Activated gamma-delta T cell treated with Interleukin-2 at 50 U/mL for 16 hours (primary cell): ENCODE measurements around the gene LRRFIP2.
"Not testable (repeated sequence)": the region's sequence is repeated elsewhere in the genome, so short reads cannot be mapped to it uniquely, and the experiment has no call there.

ENCODE experiments used
- DNase-seq: peaks from one replicate; pipeline ENCODE4 v3.0.0-alpha.2; 2020

LRRFIP2 gene, protein sequence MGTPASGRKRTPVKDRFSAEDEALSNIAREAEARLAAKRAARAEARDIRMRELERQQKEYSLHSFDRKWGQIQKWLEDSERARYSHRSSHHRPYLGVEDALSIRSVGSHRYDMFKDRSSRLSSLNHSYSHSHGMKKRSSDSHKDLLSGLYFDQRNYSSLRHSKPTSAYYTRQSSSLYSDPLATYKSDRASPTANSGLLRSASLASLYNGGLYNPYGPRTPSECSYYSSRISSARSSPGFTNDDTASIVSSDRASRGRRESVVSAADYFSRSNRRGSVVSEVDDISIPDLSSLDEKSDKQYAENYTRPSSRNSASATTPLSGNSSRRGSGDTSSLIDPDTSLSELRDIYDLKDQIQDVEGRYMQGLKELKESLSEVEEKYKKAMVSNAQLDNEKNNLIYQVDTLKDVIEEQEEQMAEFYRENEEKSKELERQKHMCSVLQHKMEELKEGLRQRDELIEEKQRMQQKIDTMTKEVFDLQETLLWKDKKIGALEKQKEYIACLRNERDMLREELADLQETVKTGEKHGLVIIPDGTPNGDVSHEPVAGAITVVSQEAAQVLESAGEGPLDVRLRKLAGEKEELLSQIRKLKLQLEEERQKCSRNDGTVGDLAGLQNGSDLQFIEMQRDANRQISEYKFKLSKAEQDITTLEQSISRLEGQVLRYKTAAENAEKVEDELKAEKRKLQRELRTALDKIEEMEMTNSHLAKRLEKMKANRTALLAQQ

GRCh38 chr3:37174532-37175126 is at the start of gene LRRFIP2:
Gene LRRFIP2 (minus strand): TSS chr3:37174582. CDS start chr3:37148983, 25,599 bp downstream.
- DNase-seq = no peak

DNA sequence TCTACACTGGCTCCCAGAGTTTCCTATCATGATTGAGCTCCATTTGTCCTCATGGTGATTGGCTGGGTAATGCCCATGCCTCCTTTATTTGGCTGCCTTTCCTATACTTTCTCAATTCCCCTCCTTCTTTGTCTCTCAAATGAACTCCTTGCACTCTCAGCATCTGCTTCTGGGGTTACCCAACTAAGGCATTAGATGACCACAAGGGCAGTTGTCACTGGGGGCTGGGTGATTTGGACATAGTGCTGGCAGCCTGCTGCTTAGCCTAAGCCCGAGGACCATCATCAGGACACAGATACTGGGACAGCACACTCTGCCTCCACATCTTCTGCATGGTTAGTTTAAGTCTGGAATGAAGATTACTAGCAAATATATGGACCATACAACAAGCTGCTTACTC is 49.2 kb upstream of the LRRFIP2 start:
- DNase-seq = no peak

GRCh38 chr3:37223141-37223558 is 48.8 kb upstream of the LRRFIP2 start:
- DNase-seq = no peak

DNA sequence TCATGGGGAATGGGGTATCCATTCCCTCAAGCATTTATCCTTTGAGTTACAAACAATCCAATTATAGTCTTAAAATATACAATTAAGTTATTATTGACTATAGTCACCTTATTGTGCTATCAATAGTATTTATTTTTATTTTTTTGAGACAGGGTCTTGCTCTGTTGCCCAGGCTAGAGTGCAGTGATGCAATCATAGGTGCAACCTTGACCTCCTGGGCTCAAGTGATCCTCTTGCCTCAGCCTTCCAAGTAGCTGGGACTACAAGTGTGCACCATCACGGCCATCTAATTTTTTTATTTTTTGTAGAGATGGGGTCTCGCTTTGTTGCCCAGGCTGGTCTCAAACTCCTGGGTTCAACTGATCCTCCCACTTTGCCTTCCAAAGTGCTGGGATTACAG is 48.2 kb upstream of the LRRFIP2 start:
- not testable (repeated sequence) for DNase-seq

- DNase-seq = no peak
Measured at GRCh38 chr3:37221407-37221806, 47.0 kb upstream of the LRRFIP2 start.

- DNase-seq = no peak
Measured at GRCh38 chr3:37219266-37219665, 44.9 kb upstream of the LRRFIP2 start.

DNA sequence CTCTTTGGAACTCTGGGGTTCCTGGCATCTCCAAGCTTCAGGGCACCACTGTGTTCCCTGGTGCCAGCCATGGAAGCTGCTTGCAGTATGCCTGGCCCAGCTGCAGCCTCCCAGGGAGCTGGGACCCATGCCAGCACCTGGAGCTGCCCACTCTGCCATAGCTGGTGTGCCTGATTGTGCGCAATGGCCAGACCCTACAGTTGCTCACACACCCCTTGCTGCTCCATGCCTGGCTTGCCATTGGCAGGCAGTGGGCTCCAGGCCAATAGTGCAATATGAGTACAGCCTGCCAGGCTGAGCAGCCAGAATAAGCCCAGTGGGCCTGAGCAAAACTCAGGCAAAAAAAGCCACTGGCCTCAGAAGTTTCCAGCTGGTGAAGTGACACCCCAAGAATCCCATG is 43.8 kb upstream of the LRRFIP2 start:
- DNase-seq = no peak

DNA sequence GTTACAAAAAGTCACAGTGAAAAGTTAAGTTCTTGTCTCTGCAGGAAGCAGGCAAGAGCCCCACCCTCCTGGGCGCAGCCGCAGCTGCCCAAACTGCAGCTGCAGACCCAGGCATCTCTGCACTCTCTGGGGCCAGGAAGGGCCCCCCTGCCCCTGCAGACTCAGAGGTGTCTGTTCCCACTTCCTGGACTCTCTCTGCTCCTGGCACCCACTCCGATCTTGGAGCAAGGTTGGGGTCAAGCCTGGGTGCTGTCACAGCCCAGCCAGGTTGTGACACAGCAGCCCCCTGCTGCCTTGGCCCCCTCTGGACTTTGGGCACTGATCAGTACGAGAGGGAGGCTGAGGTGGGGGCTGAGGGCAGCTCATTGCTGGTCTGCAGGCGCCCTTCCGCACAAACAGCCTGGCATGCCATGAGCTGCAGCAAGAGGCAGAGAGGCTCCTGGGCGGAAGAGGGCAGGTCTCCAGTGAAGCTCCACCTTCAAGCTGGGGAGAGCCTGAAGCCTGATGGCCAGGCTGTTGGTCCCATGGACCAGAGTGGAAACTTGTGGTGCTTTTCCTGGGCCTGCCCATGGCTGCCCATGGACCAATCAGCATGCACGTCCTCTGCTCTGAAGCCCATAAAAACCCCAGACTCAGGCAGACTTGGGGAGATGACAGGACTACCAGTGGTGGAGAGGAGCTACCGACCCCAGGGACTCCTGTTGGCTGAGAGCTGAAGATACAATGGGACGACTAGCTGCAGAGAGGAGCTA is 42.9 kb upstream of the LRRFIP2 start:
- DNase-seq = peak; percentile 40

GRCh38 chr3:37216597-37217097 is 42.3 kb upstream of the LRRFIP2 start:
- DNase-seq = no peak

GRCh38 chr3:37214076-37214475 is 39.7 kb upstream of the LRRFIP2 start:
- DNase-seq = no peak

- DNase-seq = no peak
Measured at GRCh38 chr3:37210230-37210629, 35.8 kb upstream of the LRRFIP2 start.

- not testable (repeated sequence) for DNase-seq
Measured at GRCh38 chr3:37208576-37208975, 34.2 kb upstream of the LRRFIP2 start.

DNA sequence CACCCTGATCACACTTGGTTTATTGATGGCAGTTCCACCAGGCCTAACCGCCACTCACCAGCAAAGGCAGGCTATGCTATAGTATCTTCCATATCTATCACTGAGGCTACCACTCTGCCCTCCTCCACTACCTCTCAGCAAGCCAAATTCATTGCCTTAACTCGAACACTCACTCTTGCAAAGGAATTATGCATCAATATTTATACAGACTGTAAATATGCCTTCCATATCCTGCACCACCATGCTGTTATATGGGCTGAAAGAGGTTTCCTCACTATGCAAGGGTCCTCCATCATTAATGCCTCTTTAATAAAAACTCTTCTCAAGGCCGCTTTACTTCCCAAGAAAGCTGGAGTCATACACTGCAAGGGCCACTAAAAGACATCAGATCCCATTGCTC is 33.6 kb upstream of the LRRFIP2 start:
- not testable (repeated sequence) for DNase-seq

GRCh38 chr3:37206041-37206440 is 31.7 kb upstream of the LRRFIP2 start:
- not testable (repeated sequence) for DNase-seq

DNA sequence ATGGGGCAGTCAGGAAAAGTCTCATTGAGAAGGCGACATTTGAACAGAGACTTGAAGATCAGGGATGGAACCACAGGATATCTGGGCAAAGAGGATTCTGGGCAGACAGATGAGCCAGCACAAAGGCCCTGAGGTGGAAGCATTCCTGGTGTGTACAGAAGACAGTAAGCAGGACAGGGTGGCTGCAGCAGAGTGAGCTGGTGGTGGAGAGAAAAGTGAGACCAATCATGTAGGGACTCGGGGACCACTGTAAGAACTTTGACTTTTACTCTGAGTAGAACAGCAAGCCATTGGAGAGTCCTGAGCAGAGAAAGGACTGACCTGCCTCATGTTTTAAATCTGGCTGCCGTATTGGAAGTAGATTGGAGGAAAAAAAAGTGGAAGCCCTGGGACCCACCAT is 29.9 kb upstream of the LRRFIP2 start:
- no peak for DNase-seq

GRCh38 chr3:37202035-37202434 is 27.7 kb upstream of the LRRFIP2 start:
- DNase-seq = no peak

GRCh38 chr3:37200141-37200540 is 25.8 kb upstream of the LRRFIP2 start:
- DNase-seq = no peak

- DNase-seq = no peak
Measured at GRCh38 chr3:37198996-37199395, 24.6 kb upstream of the LRRFIP2 start.

- DNase-seq = no peak
Measured at GRCh38 chr3:37198547-37198946, 24.2 kb upstream of the LRRFIP2 start.

GRCh38 chr3:37197810-37198371 is 23.5 kb upstream of the LRRFIP2 start:
- DNase-seq = no peak

GRCh38 chr3:37194533-37194932 is 20.2 kb upstream of the LRRFIP2 start:
- no peak for DNase-seq

DNA sequence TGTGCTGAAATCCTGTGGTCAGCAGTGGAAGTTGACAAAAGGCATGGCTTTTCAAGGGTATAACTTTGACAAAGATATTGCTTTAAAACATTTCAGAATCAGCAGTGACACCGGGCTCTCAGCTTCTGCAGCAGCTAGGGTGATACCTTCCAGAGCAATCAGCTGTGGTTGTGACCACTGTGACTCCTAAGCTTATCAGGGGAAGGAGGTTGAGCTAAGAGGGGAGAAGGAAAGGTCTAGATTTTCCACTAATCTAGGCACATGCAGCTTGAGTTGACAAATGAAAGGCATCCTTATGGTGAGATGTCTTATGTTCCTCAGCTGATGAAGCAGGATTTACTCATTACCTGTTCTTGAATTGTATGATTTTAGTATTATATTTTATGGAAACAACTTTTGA is 16.3 kb upstream of the LRRFIP2 start:
- DNase-seq = no peak

DNA sequence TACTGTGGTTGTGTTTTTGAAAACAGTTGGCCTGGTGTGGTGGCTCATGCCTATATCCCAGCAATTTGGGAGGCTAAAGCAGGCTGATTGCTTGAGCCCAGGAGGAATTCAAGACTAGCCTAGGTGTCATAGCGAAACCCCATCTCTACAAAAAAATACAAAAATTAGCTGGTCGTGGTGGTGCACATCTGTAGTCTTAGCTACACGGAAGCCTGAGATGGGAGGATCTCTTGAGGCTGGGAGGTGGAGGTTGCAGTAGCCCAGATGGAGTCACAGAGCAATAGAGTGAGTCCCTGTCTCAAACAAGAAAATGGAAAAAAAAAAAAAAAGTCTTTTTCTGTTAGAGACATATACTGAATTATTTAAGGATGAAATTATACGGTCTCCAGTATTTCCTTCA is 14.7 kb upstream of the LRRFIP2 start:
- DNase-seq = no peak
